HG03439 (cell line): ENCODE data around the gene LEP.
"Not testable (repeated sequence)": the region's sequence is repeated elsewhere in the genome, so short reads cannot be mapped to it uniquely, and the experiment has no call there.

Source experiments
- ATAC-seq: cut with Tn5 transposase; IDR thresholded peaks from one replicate; pipeline ENCODE4 v1.9.1; 2021; ENCODE audit warnings: mild to moderate bottlenecking, moderate library complexity; ENCODE audit not compliant: unreplicated experiment

The LEP gene

DNA sequence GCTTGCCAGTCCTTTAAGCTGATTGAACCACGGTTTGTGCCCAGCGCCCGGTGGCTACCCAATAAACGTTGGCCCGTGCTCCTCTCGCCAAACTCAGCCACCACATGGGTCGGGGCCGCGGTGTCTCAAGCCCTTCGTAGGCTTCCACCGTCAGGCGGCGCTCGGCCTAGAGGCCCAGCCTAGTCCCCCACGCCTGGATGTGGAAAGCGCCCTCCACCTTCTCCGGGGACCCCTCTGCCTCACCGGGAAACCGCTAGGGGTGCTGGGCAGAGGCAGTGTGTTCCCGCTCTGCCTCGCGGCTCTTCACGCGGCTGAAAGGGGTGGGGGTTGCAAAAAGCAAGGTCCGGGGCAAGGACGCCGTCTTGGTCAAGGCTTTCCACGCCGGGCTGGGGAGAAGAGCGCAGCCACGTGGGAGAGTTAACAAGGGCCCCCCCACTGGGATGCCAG lies 29.8 kb downstream of the LEP start:
- ATAC-seq = no peak

- no peak for ATAC-seq
Observed at GRCh38 chr7:128271471-128271941, 30.4 kb downstream of the LEP start.

- ATAC-seq = no peak
Observed at GRCh38 chr7:128271942-128272481, 30.9 kb downstream of the LEP start.

- ATAC-seq = no peak
Observed at GRCh38 chr7:128274246-128274883, 33.3 kb downstream of the LEP start.

DNA sequence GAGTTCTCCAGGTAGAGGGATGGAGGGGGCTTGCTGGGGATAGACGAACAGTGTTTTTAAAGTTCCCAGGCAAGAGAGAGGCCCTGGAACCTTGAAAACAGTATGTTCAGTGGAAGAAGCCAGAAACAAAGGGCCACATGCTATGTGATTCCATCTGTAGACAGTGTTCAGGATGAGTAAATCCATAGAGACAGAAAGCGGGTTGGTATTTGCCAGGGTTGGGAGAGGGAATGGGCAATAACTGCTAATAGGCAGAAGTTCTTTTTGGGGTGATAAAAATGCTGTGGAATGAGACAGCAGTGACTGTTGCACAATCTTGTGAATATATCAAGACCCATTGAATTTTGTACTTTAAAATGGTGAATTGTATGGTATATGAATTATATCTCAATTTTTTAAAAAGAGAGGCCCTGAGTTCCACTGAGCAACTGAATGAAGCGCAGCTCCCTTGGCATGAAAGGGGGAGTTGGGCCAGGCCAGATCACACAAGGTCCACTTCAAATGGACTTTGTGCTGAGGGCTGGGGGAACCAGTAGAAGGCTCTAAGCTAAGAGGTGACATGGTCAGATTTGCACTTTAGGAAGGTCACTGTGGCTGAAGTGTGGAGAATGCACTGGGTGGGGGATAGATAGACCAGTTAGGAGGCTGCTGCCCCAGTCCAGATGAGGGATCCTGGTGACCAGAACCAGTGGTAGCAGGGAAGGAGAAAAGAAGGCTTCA lies 34.0 kb downstream of the LEP start:
- no peak for ATAC-seq

- no peak for ATAC-seq
Observed at GRCh38 chr7:128275681-128276080, 34.6 kb downstream of the LEP start.

- no peak for ATAC-seq
Observed at GRCh38 chr7:128278366-128278765, 37.3 kb downstream of the LEP start.

DNA sequence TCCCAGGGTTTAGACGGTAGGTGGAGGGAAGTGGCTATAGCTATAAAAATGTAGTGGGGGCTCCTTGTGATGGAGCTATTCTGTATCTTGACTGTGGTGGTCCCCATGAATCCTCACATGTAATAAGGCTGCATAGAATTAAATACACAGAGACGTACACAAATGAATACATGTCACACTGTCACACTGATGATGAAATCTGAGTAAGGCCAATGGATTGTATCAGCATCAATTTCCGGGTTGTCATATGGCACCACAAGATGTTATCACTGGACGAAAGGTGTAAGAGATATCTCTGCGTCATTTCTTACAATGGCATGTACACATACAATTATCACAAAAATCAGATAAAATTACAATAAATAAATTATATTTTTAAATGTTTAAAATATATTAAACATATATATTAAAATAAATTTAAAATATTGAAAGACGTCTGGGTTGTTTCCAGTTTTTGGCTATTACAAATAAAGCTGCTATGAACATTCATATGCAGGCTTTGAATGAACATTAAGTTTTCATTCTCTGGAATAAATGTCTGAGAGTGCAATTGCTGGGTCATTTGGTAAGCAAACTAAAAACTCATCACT lies 38.1 kb downstream of the LEP start:
- ATAC-seq = no peak

GRCh38 chr7:128280451-128280850 lies 39.4 kb downstream of the LEP start:
- not testable (repeated sequence) for ATAC-seq

GRCh38 chr7:128281605-128282380 lies 40.7 kb downstream of the LEP start:
- no peak for ATAC-seq

- ATAC-seq = no peak
Observed at GRCh38 chr7:128284102-128284501, 43.0 kb downstream of the LEP start.

- ATAC-seq = no peak
Observed at GRCh38 chr7:128287556-128287955, 46.5 kb downstream of the LEP start.

DNA sequence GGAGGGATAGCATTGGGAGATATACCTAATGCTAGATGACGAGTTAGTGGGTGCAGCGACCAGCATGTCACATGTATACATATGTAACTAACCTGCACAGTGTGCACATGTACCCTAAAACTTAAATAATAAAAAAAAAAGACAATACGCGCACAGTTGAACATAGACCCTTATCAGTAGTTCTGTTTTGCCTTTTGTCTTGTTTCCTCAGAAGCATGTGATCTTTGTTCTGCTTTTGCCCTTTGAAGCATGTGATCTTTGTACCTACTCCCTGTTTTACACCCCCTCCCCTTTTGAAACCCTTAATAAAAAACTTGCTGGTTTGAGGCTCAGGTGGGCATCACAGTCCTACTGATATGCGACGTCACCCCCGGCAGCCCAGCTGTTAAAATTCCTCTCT lies 56.9 kb downstream of the LEP start:
- not testable (repeated sequence) for ATAC-seq

GRCh38 chr7:128299109-128299607 lies 58.1 kb downstream of the LEP start:
- ATAC-seq = no peak

GRCh38 chr7:128302139-128302538 lies 61.1 kb downstream of the LEP start:
- ATAC-seq = no peak

- ATAC-seq = no peak
Observed at GRCh38 chr7:128303133-128303532, 62.1 kb downstream of the LEP start.

- no peak for ATAC-seq
Observed at GRCh38 chr7:128303643-128304042, 62.6 kb downstream of the LEP start.

DNA sequence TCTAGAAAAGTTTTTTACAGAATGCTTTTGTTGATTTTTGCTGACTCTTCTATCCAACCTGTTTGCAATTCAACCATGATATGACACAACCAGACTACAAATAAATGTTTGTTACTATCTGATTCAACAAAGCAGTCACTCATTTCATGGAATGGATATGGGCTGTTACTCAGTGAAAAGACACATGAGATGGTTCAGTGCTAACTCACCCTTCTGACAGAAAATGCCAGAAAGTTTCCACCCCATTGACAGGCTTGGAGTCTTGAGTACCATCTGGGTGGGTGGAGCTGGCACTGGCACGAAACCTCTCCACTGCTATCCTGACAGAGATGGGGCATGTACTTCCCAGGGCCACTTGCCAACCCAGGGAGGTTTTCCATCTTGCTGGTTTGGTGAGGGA lies 63.1 kb downstream of the LEP start:
- ATAC-seq = no peak

GRCh38 chr7:128307061-128307460 lies 66.0 kb downstream of the LEP start:
- no peak for ATAC-seq
